CD4-positive, CD25-positive, alpha-beta regulatory T cell (primary cell): ENCODE measurements around the gene ZNF791. TPM values are rescaled to one million over a fixed set of nuclear protein-coding genes. Genes with fewer than 3 reads are reported as not detected.
"Not testable (repeated sequence)": the region's sequence is repeated elsewhere in the genome, so short reads cannot be mapped to it uniquely, and the experiment has no call there.

ENCODE experiments used
- ATAC-seq, 2 donors: fragments of 150-1000 bp; cut with Tn5 transposase; one replicate each; pipeline ENCODE4 v1.10.0; 2021; ENCODE audit warnings: low read depth in 2 of 2, moderate number of reproducible peaks in 2 of 2, moderate library complexity in 1 of 2
- DNase-seq, 3 donors: peaks; one replicate each; pipeline versions ENCODE4 v3.0.0 to v3.0.0-alpha.2; 2012 to 2022; ENCODE audit warnings: mixed read lengths in 1 of 3
- H3K27ac ChIP-seq: one replicate; pipeline ENCODE4 v1.7.0; 2013; ENCODE audit warnings: mild to moderate bottlenecking, low read length; ENCODE audit not compliant: insufficient read depth, poor library complexity, severe bottlenecking
- H3K27me3 ChIP-seq: one replicate; pipeline ENCODE4 v1.7.0; 2013; ENCODE audit warnings: low read length; ENCODE audit not compliant: control insufficient read depth, insufficient read depth
- H3K36me3 ChIP-seq: one replicate; pipeline ENCODE4 v1.7.0; 2013; ENCODE audit warnings: mild to moderate bottlenecking, low read length, moderate library complexity; ENCODE audit not compliant: control insufficient read depth, insufficient read depth
- H3K4me1 ChIP-seq: 2 replicates; pipeline ENCODE4 v1.7.0; 2013; ENCODE audit warnings: mild to moderate bottlenecking, low read length; ENCODE audit not compliant: insufficient read depth, control insufficient read depth, poor library complexity, severe bottlenecking
- H3K4me3 ChIP-seq: one replicate; pipeline ENCODE4 v1.7.0; 2013; ENCODE audit warnings: low read depth, mild to moderate bottlenecking, low read length, moderate library complexity
- H3K9me3 ChIP-seq, 2 experiments: 1 replicate in 1 of 2; 2 replicates in 1 of 2; pipeline ENCODE4 v1.7.0; 2013; ENCODE audit warnings: low read length in 2 of 2, mild to moderate bottlenecking in 1 of 2, moderate library complexity in 1 of 2; ENCODE audit not compliant: control insufficient read depth in 2 of 2
- H3K27ac Mint-ChIP-seq, 3 donors: one replicate each; pipeline ENCODE4 v1.8.0; 2020 to 2022; ENCODE audit warnings: mild to moderate bottlenecking in 3 of 3, mixed read lengths in 3 of 3, moderate library complexity in 2 of 3
- H3K27me3 Mint-ChIP-seq: one replicate; pipeline ENCODE4 v1.8.0; 2022; ENCODE audit warnings: mild to moderate bottlenecking, mixed read lengths
- H3K36me3 Mint-ChIP-seq: one replicate; pipeline ENCODE4 v1.8.0; 2020; ENCODE audit warnings: mixed read lengths
- H3K4me1 Mint-ChIP-seq, 4 donors: one replicate each; pipeline ENCODE4 v1.8.0; 2020 to 2022; ENCODE audit warnings: mixed read lengths in 4 of 4, mild to moderate bottlenecking in 1 of 4
- H3K4me3 Mint-ChIP-seq, 4 donors: one replicate each; pipeline ENCODE4 v1.8.0; 2020 to 2022; ENCODE audit warnings: mild to moderate bottlenecking in 4 of 4, mixed read lengths in 4 of 4, moderate library complexity in 3 of 4
- H3K9me3 Mint-ChIP-seq, 7 donors: one replicate each; pipeline ENCODE4 v1.8.0; 2020 to 2022; ENCODE audit warnings: mixed read lengths in 7 of 7, mild to moderate bottlenecking in 3 of 7, moderate library complexity in 2 of 7
- polyA plus RNA-seq, 4 donors: library from polyadenylated mRNA; unstranded; fragments of 300-500 nt; fragmentation: Illumina TruSeq; gene quantifications; one replicate each; pipeline ENCODE4 v1.2.3, GENCODE V29; 2021
- total RNA-seq: library from RNA; stranded (reverse); gene quantifications from one replicate; pipeline ENCODE4 v1.2.3, GENCODE V29; 2022

ZNF791 gene
- total and polyA plus RNA-seq, 5 donors from 2014 or later: 9.6 to 65.1 (median 12.9) TPM

- not testable (repeated sequence) for H3K27ac Mint-ChIP-seq, H3K4me3 Mint-ChIP-seq, DNase-seq, H3K4me3 ChIP-seq, H3K27ac ChIP-seq, H3K9me3 Mint-ChIP-seq, ATAC-seq, H3K9me3 ChIP-seq, H3K27me3 ChIP-seq
- peaks cover 14% of the 10 kb centered on the region for H3K4me1 ChIP-seq
- Mint-ChIP-seq H3K4me1 (peaks cover 9 to 41% (median 20%) of the 10 kb centered on the region in 4 donors), H3K27me3 (peaks cover 14% of the 10 kb centered on the region), H3K36me3 (peaks cover 32% of the 10 kb centered on the region)
- peaks cover 50% of the 10 kb centered on the region for H3K36me3 ChIP-seq
Observed at GRCh38 chr19:12678039-12678438, 67.3 kb downstream of the ZNF791 start.

GRCh38 chr19:12680034-12680433, 69.3 kb downstream of the ZNF791 start:
- peaks cover 14% of the 10 kb centered on the region for H3K4me1 ChIP-seq
- Mint-ChIP-seq H3K27ac (peak overlapping the region in 2 of 3 donors; percentile 20 to 59), H3K27me3 (peaks cover 14% of the 10 kb centered on the region), H3K9me3 (peaks cover 0 to 2% (median 0%) of the 10 kb centered on the region in 7 donors), H3K4me3 (peak overlapping the region; percentile 48 to 73 (median 66)), H3K4me1 (peaks cover 9 to 38% (median 20%) of the 10 kb centered on the region in 4 donors), H3K36me3 (peaks cover 27% of the 10 kb centered on the region)
- H3K27me3 ChIP-seq: no peaks in the 10 kb centered on the region
- H3K4me3 ChIP-seq: no peak overlapping the region
- no peak overlapping the region for H3K27ac ChIP-seq
- H3K36me3 ChIP-seq: peaks cover 41% of the 10 kb centered on the region
- no peak for ATAC-seq
- no peak for DNase-seq
- no peaks in the 10 kb centered on the region for H3K9me3 ChIP-seq

DNA sequence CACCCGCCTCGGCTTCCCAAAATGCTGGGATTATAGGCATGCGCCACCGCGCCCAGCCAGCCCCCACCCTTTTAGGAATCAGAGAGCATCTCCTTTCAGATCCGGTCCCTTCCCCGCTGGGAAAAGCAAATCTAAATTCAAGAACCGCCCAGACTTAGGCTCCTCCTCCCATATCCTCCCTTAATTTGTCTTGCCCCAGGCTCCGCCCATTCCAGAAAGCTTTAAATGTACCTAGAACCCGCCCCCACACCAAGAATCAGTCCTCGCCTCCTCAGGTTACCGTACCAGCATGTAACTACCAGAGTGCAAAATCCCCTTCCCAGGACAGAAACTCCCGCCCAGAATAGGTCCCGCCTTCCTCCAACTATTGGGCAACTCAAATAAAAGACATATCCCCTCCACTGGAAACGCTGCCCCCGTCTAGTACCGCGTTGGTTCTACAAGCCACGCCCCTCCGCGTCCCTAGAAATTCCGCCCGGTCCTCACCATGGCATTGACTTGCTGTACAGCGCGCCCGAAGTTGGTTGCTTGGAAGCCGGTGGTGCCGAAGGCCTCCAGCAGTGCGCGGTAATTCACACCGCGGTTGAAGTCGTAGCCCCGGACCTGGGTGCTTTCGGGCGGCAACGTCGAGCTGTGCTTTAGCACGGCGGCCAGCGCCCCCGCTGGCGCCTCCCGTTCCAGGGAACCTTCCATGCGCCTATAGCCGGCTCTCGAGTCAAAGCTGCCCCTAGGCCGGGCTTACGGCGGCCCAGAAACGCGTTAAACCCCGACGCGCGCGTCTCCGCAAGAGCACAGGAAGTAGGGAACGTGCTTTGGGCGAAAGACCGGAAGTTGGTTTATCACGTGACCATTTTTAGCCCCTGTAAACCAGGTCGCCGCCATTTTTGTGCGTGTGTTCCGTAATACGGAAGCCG, 70.6 kb downstream of the ZNF791 start, which contains the start of gene DHPS:
DHPS (minus strand) TSS at position 807 of the 914 bp plus-strand sequence; CDS start at position 693, 114 bp downstream.
- Mint-ChIP-seq H3K4me1 (peaks cover 9 to 36% (median 18%) of the 10 kb centered on the region in 4 donors), H3K9me3 (peaks cover 0 to 2% (median 0%) of the 10 kb centered on the region in 7 donors), H3K4me3 (peak within 1 kb of the TSS; percentile 95 to 100 (median 98)), H3K27ac (peak within 1 kb of the TSS; percentile 95 to 100 (median 97)), H3K27me3 (peaks cover 14% of the 10 kb centered on the region), H3K36me3 (peaks cover 25% of the 10 kb centered on the region)
- peaks cover 14% of the 10 kb centered on the region for H3K4me1 ChIP-seq
- H3K9me3 ChIP-seq: no peaks in the 10 kb centered on the region
- peak; percentile 80 to 83 for ATAC-seq
- no peaks in the 10 kb centered on the region for H3K27me3 ChIP-seq
- peak within 1 kb of the TSS; percentile 97 for H3K27ac ChIP-seq
- H3K4me3 ChIP-seq: peak within 1 kb of the TSS; percentile 81
- H3K36me3 ChIP-seq: peaks cover 28% of the 10 kb centered on the region
- DNase-seq: peak; percentile 89 to 99 (median 94)

Other genes starting within 250 kb of the ZNF791 start
- 0.54 TPM for gene ZNF442, start 245.2 kb upstream of the ZNF791 start, total RNA-seq
- 1 to 10 TPM in 1 of 4 donors, under 1 TPM in 3; 0.48 to 2.3 (median 0.75) TPM for gene ZNF442, start 245.2 kb upstream of the ZNF791 start, polyA plus RNA-seq
- 1.8 TPM for gene ZNF799, start 209.6 kb upstream of the ZNF791 start, total RNA-seq
- gene ZNF799, start 209.6 kb upstream of the ZNF791 start, polyA plus RNA-seq: 1 to 10 TPM; 2.1 to 8.1 (median 5.8) TPM
- gene ZNF443, start 169.9 kb upstream of the ZNF791 start, total RNA-seq: 3.9 TPM
- 1 to 10 TPM in 3 of 4 donors, under 1 TPM in 1; 0.43 to 2.2 (median 1.9) TPM for gene ZNF443, start 169.9 kb upstream of the ZNF791 start, polyA plus RNA-seq
- gene ZNF709, start 126.1 kb upstream of the ZNF791 start, total RNA-seq: 1.9 TPM
- gene ZNF709, start 126.1 kb upstream of the ZNF791 start, polyA plus RNA-seq: 1 to 10 TPM; 1.4 to 4.0 (median 3.1) TPM
- gene ZNF564, start 59.4 kb upstream of the ZNF791 start, total RNA-seq: 16.1 TPM
- 10 to 100 TPM; 16.3 to 20.2 (median 17.6) TPM for gene ZNF564, start 59.4 kb upstream of the ZNF791 start, polyA plus RNA-seq
- 11.3 TPM for gene ZNF490, start 107 bp upstream of the ZNF791 start, total RNA-seq
- gene ZNF490, start 107 bp upstream of the ZNF791 start, polyA plus RNA-seq: 1 to 10 TPM; 4.7 to 8.4 (median 5.7) TPM
- 147 TPM for gene MAN2B1, start 55.8 kb downstream of the ZNF791 start, total RNA-seq
- gene MAN2B1, start 55.8 kb downstream of the ZNF791 start, polyA plus RNA-seq: 10 to 100 TPM; 46.3 to 58.6 (median 49.3) TPM
- gene WDR83, start 55.9 kb downstream of the ZNF791 start, total RNA-seq: 13.0 TPM
- gene WDR83, start 55.9 kb downstream of the ZNF791 start, polyA plus RNA-seq: 10 to 100 TPM; 10.6 to 18.5 (median 12.9) TPM
- 122 TPM for gene DHPS, start 71.0 kb downstream of the ZNF791 start, total RNA-seq
- gene DHPS, start 71.0 kb downstream of the ZNF791 start, polyA plus RNA-seq: 100 to 1,000 TPM in 1 of 4 donors, 10 to 100 TPM in 3; 78.5 to 105 (median 96.8) TPM
- not detected for gene GNG14, start 77.1 kb downstream of the ZNF791 start, total RNA-seq
- not detected for gene GNG14, start 77.1 kb downstream of the ZNF791 start, polyA plus RNA-seq
- gene FBXW9, start 85.7 kb downstream of the ZNF791 start, total RNA-seq: 1.7 TPM
- 1 to 10 TPM; 5.0 to 8.1 (median 6.6) TPM for gene FBXW9, start 85.7 kb downstream of the ZNF791 start, polyA plus RNA-seq
- 42.9 TPM for gene TNPO2, start 113.0 kb downstream of the ZNF791 start, total RNA-seq
- gene TNPO2, start 113.0 kb downstream of the ZNF791 start, polyA plus RNA-seq: 1 to 10 TPM; 1.7 to 3.1 (median 2.0) TPM
- 197 TPM for gene TRIR, start 123.8 kb downstream of the ZNF791 start, total RNA-seq
- 100 to 1,000 TPM; 238 to 323 (median 261) TPM for gene TRIR, start 123.8 kb downstream of the ZNF791 start, polyA plus RNA-seq
- gene GET3, start 126.6 kb downstream of the ZNF791 start, total RNA-seq: 37.9 TPM
- 10 to 100 TPM; 68.0 to 91.2 (median 81.9) TPM for gene GET3, start 126.6 kb downstream of the ZNF791 start, polyA plus RNA-seq
- gene BEST2, start 140.9 kb downstream of the ZNF791 start, total RNA-seq: not detected
- not detected for gene BEST2, start 140.9 kb downstream of the ZNF791 start, polyA plus RNA-seq
- gene HOOK2, start 164.6 kb downstream of the ZNF791 start, total RNA-seq: 16.9 TPM
- 1 to 10 TPM in 3 of 4 donors, under 1 TPM in 1; 0.24 to 1.9 (median 1.6) TPM for gene HOOK2, start 164.6 kb downstream of the ZNF791 start, polyA plus RNA-seq
- 2,802 TPM for gene JUNB, start 180.6 kb downstream of the ZNF791 start, total RNA-seq
- gene JUNB, start 180.6 kb downstream of the ZNF791 start, polyA plus RNA-seq: 100 to 1,000 TPM; 582 to 986 (median 765) TPM
- gene PRDX2, start 190.9 kb downstream of the ZNF791 start, total RNA-seq: 74.0 TPM
- gene PRDX2, start 190.9 kb downstream of the ZNF791 start, polyA plus RNA-seq: 100 to 1,000 TPM; 326 to 380 (median 341) TPM
- gene THSD8, start 191.1 kb downstream of the ZNF791 start, total RNA-seq: 2.8 TPM
- 10 to 100 TPM in 1 of 4 donors, 1 to 10 TPM in 1, under 1 TPM in 1, not detected in 1; 0.66 to 13.9 (median 4.8) TPM for gene THSD8, start 191.1 kb downstream of the ZNF791 start, polyA plus RNA-seq
- 4.7 TPM for gene RNASEH2A, start 195.7 kb downstream of the ZNF791 start, total RNA-seq
- gene RNASEH2A, start 195.7 kb downstream of the ZNF791 start, polyA plus RNA-seq: 10 to 100 TPM; 18.7 to 27.5 (median 23.4) TPM
- gene RTBDN, start 223.7 kb downstream of the ZNF791 start, total RNA-seq: not detected
- not detected for gene RTBDN, start 223.7 kb downstream of the ZNF791 start, polyA plus RNA-seq
- 0.94 TPM for gene MAST1, start 227.6 kb downstream of the ZNF791 start, total RNA-seq
- gene MAST1, start 227.6 kb downstream of the ZNF791 start, polyA plus RNA-seq: 1 to 10 TPM in 1 of 4 donors, under 1 TPM in 2, not detected in 1; 0.05 to 1.8 (median 0.52) TPM